ENCODE results near the gene CZIB. TPM values are rescaled to one million over a fixed set of nuclear protein-coding genes. Genes with fewer than 3 reads are reported as not detected.

CZIB gene
- polyA plus RNA-seq, 2 of the 4 experiments (the other 2 are of a cell fraction), result 33.1 to 66.2 TPM

DNA sequence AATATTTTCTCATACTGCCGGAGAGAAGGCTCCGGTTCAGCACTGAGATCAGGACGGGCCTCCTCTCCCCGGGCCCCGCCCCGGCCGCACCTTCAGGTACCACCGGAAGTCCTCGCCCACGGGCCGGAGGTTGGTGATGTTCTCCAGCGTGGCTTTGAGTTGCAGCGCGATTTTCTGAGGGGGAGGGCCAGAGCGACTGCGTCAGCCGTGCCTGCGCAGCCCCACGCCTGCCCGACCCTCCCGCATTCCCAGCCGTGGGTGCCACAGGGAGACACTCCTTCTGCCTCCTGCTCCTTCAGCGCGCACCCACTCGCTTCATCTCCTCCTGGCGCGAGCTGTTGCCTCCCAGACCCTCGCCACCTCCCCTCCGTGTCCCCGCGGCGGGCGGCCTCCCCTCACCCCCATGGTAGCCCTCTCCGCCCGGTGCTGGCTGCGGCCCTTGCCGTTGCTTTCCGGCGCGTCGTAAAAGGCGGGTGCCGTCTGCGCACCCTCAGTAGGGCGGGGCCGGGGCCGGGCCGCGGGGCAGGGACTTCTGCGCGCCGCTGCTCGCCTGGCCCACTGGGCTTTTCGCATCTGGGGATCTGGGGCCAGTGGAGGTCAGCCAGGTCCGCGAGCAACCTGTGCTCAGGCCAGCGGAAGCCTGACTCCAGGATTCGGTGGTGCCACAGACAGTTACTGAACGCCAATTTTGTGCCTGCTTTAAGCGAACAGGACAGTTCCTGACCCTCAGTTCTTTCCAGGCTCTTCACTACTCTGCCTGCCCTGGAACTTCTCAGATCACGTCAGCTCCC, at the start of gene CZIB (continued):
- TF ChIP-seq GATA3 (IDR thresholded peaks at IDR 0.05; ENCODE audit: borderline replicate concordance), result 0 out of 2 replicates have a peak, but pooled peaks have one; percentile 19
- no peak for TF ChIP-seq MYC (IDR thresholded peaks at IDR 0.05; ENCODE audit: borderline replicate concordance, low read length)

DNA sequence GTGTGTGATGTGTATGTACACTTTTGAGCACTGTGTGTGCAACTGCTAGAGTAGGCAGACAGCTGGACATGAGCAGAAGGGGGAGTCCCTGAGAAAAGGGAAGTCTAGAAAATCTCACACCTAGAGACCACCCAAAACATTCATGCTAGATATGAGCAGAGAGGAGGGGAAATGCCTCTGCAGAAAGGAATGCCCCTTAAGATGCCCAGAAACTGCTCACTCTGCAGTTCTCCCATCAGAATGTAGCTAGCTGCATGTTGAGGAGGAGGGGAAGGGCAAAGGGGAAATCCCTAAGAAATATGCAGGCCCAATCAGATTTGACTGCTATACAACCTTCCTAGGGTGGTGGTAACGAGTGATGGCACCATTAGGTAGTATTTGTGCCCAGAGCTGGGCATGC, 49.7 kb upstream of the CZIB start:
- no peak overlapping the region for H3K4me3 ChIP-seq
- TF ChIP-seq MAFK (IDR thresholded peaks at IDR 0.05; ENCODE audit: partially characterized antibody) (peak; percentile 10), MYC (IDR thresholded peaks at IDR 0.05; ENCODE audit: borderline replicate concordance, low read length) (no peak), NFE2L2 (conservative IDR thresholded peaks at IDR 0.05; ENCODE audit: low read length) (no peak)
- WGBS (ENCODE audit: missing lambda C conversion rate), result 54% methylated on average over 1 of the region's 1 CpG
- no peak overlapping the region for H3K27ac ChIP-seq
- H3K4me2 ChIP-seq, result no peak overlapping the region
- no peaks in the 10 kb centered on the region for H3K9me3 ChIP-seq
- ATAC-seq, result no peak
- no peak for FAIRE-seq
- CTCF ChIA-PET, result interaction anchor here (0.8 to 13.2 kb wide), 2 partner anchors 8 to 123 kb away, joined by 4 to 244 read pairs; no protein-coding TSS in a partner anchor
- H3K4me1 ChIP-seq, result no peaks in the 10 kb centered on the region
- POLR2A ChIA-PET, result no interaction called here
- DNase-seq (ENCODE audit: low read depth in 1 of 2, low spot score in 1 of 2), result no peak

DNA sequence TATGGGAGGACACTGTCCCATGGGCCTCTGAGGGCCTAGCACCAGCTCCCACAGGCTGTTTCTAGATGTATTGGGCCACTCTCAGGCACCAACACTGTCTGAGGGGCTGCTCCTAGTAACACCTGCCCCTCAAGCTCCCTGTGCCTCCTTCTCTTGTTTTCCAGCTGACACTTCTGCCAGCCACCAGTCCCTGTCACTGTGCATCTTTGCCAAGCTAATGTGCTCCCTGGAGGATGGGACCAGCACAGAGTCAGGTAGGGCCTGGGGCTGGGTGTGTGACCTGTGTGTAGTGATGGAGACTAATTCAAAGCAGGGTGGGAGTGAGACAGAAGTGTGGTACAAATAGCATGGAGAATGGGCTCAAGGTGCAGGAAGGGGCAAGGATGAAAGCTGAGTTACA, 47.3 kb upstream of the CZIB start:
- Histone ChIP-seq H3K9me3 (no peaks in the 10 kb centered on the region), H3K4me1 (no peaks in the 10 kb centered on the region), H3K4me2 (no peak overlapping the region), H3K4me3 (no peak overlapping the region), H3K27ac (no peak overlapping the region)
- ATAC-seq (no peak), DNase-seq (ENCODE audit: low read depth in 1 of 2, low spot score in 1 of 2) (no peak), FAIRE-seq (no peak)
- ChIA-PET CTCF (interaction anchor here (1.1 to 3.9 kb wide), 4 partner anchors 10 to 125 kb away, joined by 3 to 24 read pairs (median 15); no protein-coding TSS in a partner anchor), POLR2A (no interaction called here)
- TF ChIP-seq, protein P1, sequence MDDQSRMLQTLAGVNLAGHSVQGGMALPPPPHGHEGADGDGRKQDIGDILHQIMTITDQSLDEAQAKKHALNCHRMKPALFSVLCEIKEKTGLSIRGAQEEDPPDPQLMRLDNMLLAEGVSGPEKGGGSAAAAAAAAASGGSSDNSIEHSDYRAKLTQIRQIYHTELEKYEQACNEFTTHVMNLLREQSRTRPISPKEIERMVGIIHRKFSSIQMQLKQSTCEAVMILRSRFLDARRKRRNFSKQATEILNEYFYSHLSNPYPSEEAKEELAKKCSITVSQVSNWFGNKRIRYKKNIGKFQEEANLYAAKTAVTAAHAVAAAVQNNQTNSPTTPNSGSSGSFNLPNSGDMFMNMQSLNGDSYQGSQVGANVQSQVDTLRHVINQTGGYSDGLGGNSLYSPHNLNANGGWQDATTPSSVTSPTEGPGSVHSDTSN (IDR thresholded peaks at IDR 0.05), result no peak
- TF ChIP-seq NPAS2 (CRISPR knock-in tag; IDR thresholded peaks at IDR 0.05; ENCODE audit: borderline replicate concordance) (no peak), HOXA7 (CRISPR knock-in tag; IDR thresholded peaks at IDR 0.05) (no peak), EP300 (IDR thresholded peaks at IDR 0.05) (no peak), JUN (IDR thresholded peaks at IDR 0.05) (no peak), ZSCAN20 (CRISPR knock-in tag; IDR thresholded peaks at IDR 0.05) (no peak), CHD2 (IDR thresholded peaks at IDR 0.05; ENCODE audit: low read length, partially characterized antibody) (no peak), SREBF2 (IDR thresholded peaks at IDR 0.05) (no peak), ZNF302 (CRISPR knock-in tag; IDR thresholded peaks at IDR 0.05) (no peak), JUNB (IDR thresholded peaks at IDR 0.05) (no peak), RAD21 (conservative IDR thresholded peaks at IDR 0.05 in 1 of 2, IDR thresholded peaks at IDR 0.05 in 1 of 2) (no peak), GATA3 (IDR thresholded peaks at IDR 0.05; ENCODE audit: borderline replicate concordance) (no peak), HEYL (CRISPR knock-in tag; IDR thresholded peaks at IDR 0.05) (no peak), TFCP2L1 (CRISPR knock-in tag; IDR thresholded peaks at IDR 0.05) (no peak), NR3C1 (IDR thresholded peaks at IDR 0.05) (no peak), RCOR1 (IDR thresholded peaks at IDR 0.05; ENCODE audit: low read depth, low read length) (no peak)
- TF ChIP-seq, protein P2, sequence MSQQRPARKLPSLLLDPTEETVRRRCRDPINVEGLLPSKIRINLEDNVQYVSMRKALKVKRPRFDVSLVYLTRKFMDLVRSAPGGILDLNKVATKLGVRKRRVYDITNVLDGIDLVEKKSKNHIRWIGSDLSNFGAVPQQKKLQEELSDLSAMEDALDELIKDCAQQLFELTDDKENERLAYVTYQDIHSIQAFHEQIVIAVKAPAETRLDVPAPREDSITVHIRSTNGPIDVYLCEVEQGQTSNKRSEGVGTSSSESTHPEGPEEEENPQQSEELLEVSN (IDR thresholded peaks at IDR 0.05; ENCODE audit: borderline replicate concordance, low read depth), result no peak
- TF ChIP-seq, protein P3, sequence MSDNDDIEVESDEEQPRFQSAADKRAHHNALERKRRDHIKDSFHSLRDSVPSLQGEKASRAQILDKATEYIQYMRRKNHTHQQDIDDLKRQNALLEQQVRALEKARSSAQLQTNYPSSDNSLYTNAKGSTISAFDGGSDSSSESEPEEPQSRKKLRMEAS (IDR thresholded peaks at IDR 0.05), result no peak

DNA sequence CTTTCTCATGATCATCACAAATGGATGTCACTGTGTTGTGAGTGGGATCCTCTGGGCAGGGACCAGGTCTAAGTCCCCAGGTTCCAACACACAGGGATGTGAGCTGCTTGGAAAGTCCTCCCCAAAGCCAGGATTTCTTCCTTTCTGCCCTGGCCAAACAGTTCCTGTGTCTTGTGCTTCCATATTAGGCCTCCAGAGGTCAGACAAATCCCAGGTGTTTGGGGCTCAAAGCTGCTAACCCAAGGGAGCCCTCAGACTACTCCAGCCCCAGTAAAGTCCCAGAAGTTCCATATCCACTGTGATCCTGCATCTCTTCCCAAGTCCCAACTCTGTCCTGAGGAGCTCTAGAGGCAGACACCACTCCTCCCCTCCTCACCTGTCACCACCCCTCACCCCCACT, 45.6 kb upstream of the CZIB start:
- ATAC-seq (peak; percentile 80 to 84; a peak in 5 of 6 replicates), FAIRE-seq (no peak), DNase-seq (ENCODE audit: low read depth in 1 of 2, low spot score in 1 of 2) (peak in 1 of 2 experiments; percentile 33)
- Histone ChIP-seq H3K4me2 (no peak overlapping the region), H3K4me3 (no peak overlapping the region), H3K4me1 (no peaks in the 10 kb centered on the region), H3K27ac (no peak overlapping the region), H3K9me3 (no peaks in the 10 kb centered on the region)
- TF ChIP-seq HOXB13 (CRISPR knock-in tag; IDR thresholded peaks at IDR 0.05; ENCODE audit: low read depth), result no peak
- TF ChIP-seq NFE2L2 (conservative IDR thresholded peaks at IDR 0.05; ENCODE audit: low read length), result no peak
- TF ChIP-seq RAD21 (conservative IDR thresholded peaks at IDR 0.05 in 1 of 2, IDR thresholded peaks at IDR 0.05 in 1 of 2), result peak; percentile 33 to 45; a peak in 4 of 5 replicates
- TF ChIP-seq, protein P4, sequence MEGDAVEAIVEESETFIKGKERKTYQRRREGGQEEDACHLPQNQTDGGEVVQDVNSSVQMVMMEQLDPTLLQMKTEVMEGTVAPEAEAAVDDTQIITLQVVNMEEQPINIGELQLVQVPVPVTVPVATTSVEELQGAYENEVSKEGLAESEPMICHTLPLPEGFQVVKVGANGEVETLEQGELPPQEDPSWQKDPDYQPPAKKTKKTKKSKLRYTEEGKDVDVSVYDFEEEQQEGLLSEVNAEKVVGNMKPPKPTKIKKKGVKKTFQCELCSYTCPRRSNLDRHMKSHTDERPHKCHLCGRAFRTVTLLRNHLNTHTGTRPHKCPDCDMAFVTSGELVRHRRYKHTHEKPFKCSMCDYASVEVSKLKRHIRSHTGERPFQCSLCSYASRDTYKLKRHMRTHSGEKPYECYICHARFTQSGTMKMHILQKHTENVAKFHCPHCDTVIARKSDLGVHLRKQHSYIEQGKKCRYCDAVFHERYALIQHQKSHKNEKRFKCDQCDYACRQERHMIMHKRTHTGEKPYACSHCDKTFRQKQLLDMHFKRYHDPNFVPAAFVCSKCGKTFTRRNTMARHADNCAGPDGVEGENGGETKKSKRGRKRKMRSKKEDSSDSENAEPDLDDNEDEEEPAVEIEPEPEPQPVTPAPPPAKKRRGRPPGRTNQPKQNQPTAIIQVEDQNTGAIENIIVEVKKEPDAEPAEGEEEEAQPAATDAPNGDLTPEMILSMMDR (IDR thresholded peaks at IDR 0.05), result 0 out of 3 replicates have a peak, but pooled peaks have one; percentile 22
- ChIA-PET CTCF (interaction anchor here (0.9 to 3.9 kb wide), 6 partner anchors 9 to 147 kb away, joined by 3 to 24 read pairs (median 6); no protein-coding TSS in a partner anchor), POLR2A (no interaction called here)

Measured in A549 (cell line).